WI38 (cell line): ENCODE results near the gene VN1R5.

Experiments
- H3K4me3 ChIP-seq: 2 replicates; pipeline ENCODE4 v1.5.1; 2011; ENCODE audit warnings: low read depth, mild to moderate bottlenecking, control low read depth, low read length
- CTCF ChIP-seq: IDR thresholded peaks from 2 replicates; pipeline ENCODE4 v1.5.1; 2012; ENCODE audit warnings: low read depth, mild to moderate bottlenecking, control low read depth, low read length

VN1R5 gene

GRCh38 chr1:247246325-247247115 is 9.4 kb upstream of the VN1R5 start:
- no peak overlapping the region for H3K4me3 ChIP-seq
- TF ChIP-seq CTCF = no peak

GRCh38 chr1:247247568-247247967 is 8.3 kb upstream of the VN1R5 start:
- no peak for TF ChIP-seq CTCF
- no peak overlapping the region for H3K4me3 ChIP-seq

GRCh38 chr1:247266053-247266452 is 10.2 kb downstream of the VN1R5 start:
- H3K4me3 ChIP-seq = no peak overlapping the region
- no peak for TF ChIP-seq CTCF

GRCh38 chr1:247268390-247269045 is 12.6 kb downstream of the VN1R5 start:
- no peak for TF ChIP-seq CTCF

GRCh38 chr1:247269133-247269532 is 13.3 kb downstream of the VN1R5 start:
- TF ChIP-seq CTCF = no peak
- no peak overlapping the region for H3K4me3 ChIP-seq

More at GRCh38 chr1:247268390-247269045, 12.6 kb downstream of the VN1R5 start:
- H3K4me3 ChIP-seq = no peak overlapping the region

- no peak overlapping the region for H3K4me3 ChIP-seq
- no peak for TF ChIP-seq CTCF
Measured at GRCh38 chr1:247270003-247270402, 14.1 kb downstream of the VN1R5 start.

GRCh38 chr1:247273013-247273412 is 17.1 kb downstream of the VN1R5 start:
- no peak overlapping the region for H3K4me3 ChIP-seq
- no peak for TF ChIP-seq CTCF
